Stimulated activated CD4-positive, alpha-beta T cell treated with anti-CD3 and anti-CD28 coated beads, Interleukin-1b, Interleukin-23, amount 100 ng/mL, for 4 hours (primary cell): ENCODE measurements around the gene RIF1.

Experiments
- DNase-seq, 2 donors: peaks; one replicate each; pipeline ENCODE4 v3.0.0-alpha.2; 2020; ENCODE audit warnings: low read depth in 2 of 2

The RIF1 gene

GRCh38 chr2:151522556-151522955, 112.9 kb downstream of the RIF1 start:
- no peak for DNase-seq

- no peak for DNase-seq
Observed at GRCh38 chr2:151523850-151524249, 114.1 kb downstream of the RIF1 start.

- no peak for DNase-seq
Observed at GRCh38 chr2:151525821-151526373, 116.2 kb downstream of the RIF1 start.

GRCh38 chr2:151526572-151527090, 116.9 kb downstream of the RIF1 start:
- no peak for DNase-seq
